HEK293 (cell line): Measurements from ENCODE around the gene ENSA.

Experiments
- CTCF ChIA-PET: fragments of 350-600 bp; formaldehyde crosslinking; extraction: SDS; loops from one replicate; lab custom pipeline; 2021; ENCODE audit warnings: antibody characterized with exemption; lab: Yijun Ruan, JAX
- POLR2A ChIA-PET: fragments of 300-600 bp; formaldehyde crosslinking; extraction: SDS; loops from one replicate; lab custom pipeline; 2020; ENCODE audit warnings: antibody characterized with exemption, inconsistent platforms; lab: Yijun Ruan, JAX
- H3K27ac ChIP-seq: fragments of 200-500 bp; sonication (Bioruptor generic); 2 replicates; pipeline ENCODE4 v1.5.1; 2014; ENCODE audit warnings: low read depth, low read length, control low read depth, inconsistent platforms; ENCODE audit errors: extremely low read depth
- H3K36me3 ChIP-seq, 2 experiments: fragments of 200-500 bp in 1 of 2; sonication (Bioruptor generic) in 1 of 2; 1 replicate in 1 of 2; 2 replicates in 1 of 2; pipeline ENCODE4 v1.5.1; 2014 to 2017; ENCODE audit warnings: inconsistent platforms in 2 of 2, low read length in 2 of 2; ENCODE audit not compliant: control insufficient read depth in 2 of 2, insufficient read depth in 1 of 2
- H3K4me1 ChIP-seq: fragments of 200-500 bp; sonication (Bioruptor generic); 2 replicates; pipeline ENCODE4 v1.5.1; 2014; ENCODE audit warnings: mild to moderate bottlenecking, low read length, inconsistent platforms; ENCODE audit not compliant: control insufficient read depth, insufficient read depth
- H3K4me3 ChIP-seq: 2 replicates; pipeline ENCODE4 v1.5.1; 2011; ENCODE audit warnings: low read depth, mild to moderate bottlenecking, control low read depth, low read length, moderate library complexity
- H3K9me3 ChIP-seq: fragments of 200-500 bp; sonication (Bioruptor generic); 2 replicates; pipeline ENCODE4 v1.5.1; 2014; ENCODE audit warnings: low read depth, low read length, inconsistent platforms; ENCODE audit not compliant: control insufficient read depth, insufficient read depth
- HIC1 ChIP-seq: fragments of 450-650 bp; formaldehyde crosslinking; IDR thresholded peaks from 2 replicates; pipeline ENCODE4 v1.5.1; 2016; ENCODE audit warnings: missing biosample characterization, missing genetic modification characterization
- HOXC10 ChIP-seq: sonication (generic); formaldehyde crosslinking; IDR thresholded peaks from 2 replicates; pipeline ENCODE4 v1.8.1; 2023; ENCODE audit warnings: mild to moderate bottlenecking, missing genetic modification reagents
- KLF1 ChIP-seq: fragments of 450-650 bp; formaldehyde crosslinking; IDR thresholded peaks from 2 replicates; pipeline ENCODE4 v1.5.1; 2016; ENCODE audit warnings: missing biosample characterization, missing genetic modification characterization
- KLF10 ChIP-seq: fragments of 450-650 bp; IDR thresholded peaks from 2 replicates; pipeline ENCODE4 v1.5.1; 2018; ENCODE audit warnings: missing biosample characterization, mild to moderate bottlenecking, missing genetic modification characterization
- KLF17 ChIP-seq: fragments of 450-650 bp; formaldehyde crosslinking; IDR thresholded peaks from 2 replicates; pipeline ENCODE4 v1.5.1; 2016; ENCODE audit warnings: missing biosample characterization, missing genetic modification characterization
- OSR2 ChIP-seq: fragments of 450-650 bp; formaldehyde crosslinking; IDR thresholded peaks from 2 replicates; pipeline ENCODE4 v1.5.1; 2016; ENCODE audit warnings: missing biosample characterization, missing genetic modification characterization
- OVOL3 ChIP-seq: fragments of 450-650 bp; formaldehyde crosslinking; IDR thresholded peaks from 2 replicates; pipeline ENCODE4 v1.5.1; 2016; ENCODE audit warnings: missing biosample characterization, missing genetic modification characterization
- PRDM10 ChIP-seq: fragments of 450-650 bp; formaldehyde crosslinking; IDR thresholded peaks from 2 replicates; pipeline ENCODE4 v1.5.1; 2016; ENCODE audit warnings: missing biosample characterization, missing genetic modification characterization
- TRIM28 ChIP-seq: IDR thresholded peaks from 2 replicates; pipeline ENCODE4 v1.6.1; 2011; ENCODE audit warnings: low read length, control low read depth, borderline replicate concordance
- ZIC2 ChIP-seq: fragments of 450-650 bp; formaldehyde crosslinking; IDR thresholded peaks from 2 replicates; pipeline ENCODE4 v1.5.1; 2016; ENCODE audit warnings: missing biosample characterization, missing genetic modification characterization
- ZNF19 ChIP-seq: fragments of 450-650 bp; formaldehyde crosslinking; IDR thresholded peaks from 2 replicates; pipeline ENCODE4; 2016; ENCODE audit warnings: missing biosample characterization, missing genetic modification characterization, low read depth
- ZNF324 ChIP-seq: fragments of 450-650 bp; formaldehyde crosslinking; IDR thresholded peaks from 2 replicates; pipeline ENCODE4 v1.5.1; 2016; ENCODE audit warnings: missing biosample characterization, missing genetic modification characterization
- ZNF341 ChIP-seq: fragments of 450-650 bp; formaldehyde crosslinking; IDR thresholded peaks from 2 replicates; pipeline ENCODE4; 2016; ENCODE audit warnings: low read depth, missing biosample characterization, missing genetic modification characterization
- ZNF366 ChIP-seq: fragments of 450-650 bp; formaldehyde crosslinking; conservative IDR thresholded peaks from 2 replicates; pipeline ENCODE4 v1.5.1; 2016; ENCODE audit warnings: missing biosample characterization, missing genetic modification characterization
- ZNF394 ChIP-seq: fragments of 450-650 bp; formaldehyde crosslinking; IDR thresholded peaks from 2 replicates; pipeline ENCODE4 v1.5.1; 2016; ENCODE audit warnings: missing biosample characterization, missing genetic modification characterization, mild to moderate bottlenecking, moderate library complexity, borderline replicate concordance
- ZNF561 ChIP-seq: fragments of 450-650 bp; IDR thresholded peaks from 2 replicates; pipeline ENCODE4 v1.5.1; 2018; ENCODE audit warnings: missing biosample characterization, missing genetic modification characterization, borderline replicate concordance
- ZNF585B ChIP-seq: fragments of 450-650 bp; formaldehyde crosslinking; IDR thresholded peaks from 2 replicates; pipeline ENCODE4 v1.5.1; 2016; ENCODE audit warnings: missing biosample characterization, missing genetic modification characterization
- ZNF629 ChIP-seq: fragments of 450-650 bp; formaldehyde crosslinking; IDR thresholded peaks from 2 replicates; pipeline ENCODE4 v1.5.1; 2017; ENCODE audit warnings: missing biosample characterization, missing genetic modification characterization
- ZNF639 ChIP-seq: fragments of 450-650 bp; formaldehyde crosslinking; IDR thresholded peaks from 2 replicates; pipeline ENCODE4 v1.5.1; 2016; ENCODE audit warnings: missing biosample characterization, missing genetic modification characterization
- ZNF654 ChIP-seq: fragments of 450-650 bp; formaldehyde crosslinking; IDR thresholded peaks from 2 replicates; pipeline ENCODE4 v1.5.1; 2016; ENCODE audit warnings: low read depth, missing biosample characterization, missing genetic modification characterization
- ZNF660 ChIP-seq: fragments of 450-650 bp; IDR thresholded peaks from 2 replicates; pipeline ENCODE4 v1.5.1; 2018; ENCODE audit warnings: missing biosample characterization, mild to moderate bottlenecking, missing genetic modification characterization
- ZNF664 ChIP-seq: fragments of 450-650 bp; formaldehyde crosslinking; IDR thresholded peaks from 2 replicates; pipeline ENCODE4 v1.5.1; 2016; ENCODE audit warnings: missing biosample characterization, missing genetic modification characterization
- ZNF768 ChIP-seq: fragments of 450-650 bp; formaldehyde crosslinking; IDR thresholded peaks from 2 replicates; pipeline ENCODE4 v1.5.1; 2018; ENCODE audit warnings: missing biosample characterization, mild to moderate bottlenecking, missing genetic modification characterization
- ZNF785 ChIP-seq: fragments of 450-650 bp; formaldehyde crosslinking; IDR thresholded peaks from 2 replicates; pipeline ENCODE4 v1.5.1; 2016; ENCODE audit warnings: missing biosample characterization, missing genetic modification characterization
- ZNF792 ChIP-seq: fragments of 450-650 bp; formaldehyde crosslinking; IDR thresholded peaks from 2 replicates; pipeline ENCODE4 v1.5.1; 2016; ENCODE audit warnings: missing biosample characterization, missing genetic modification characterization

Gene ENSA

GRCh38 chr1:150620919-150621318 lies 8.5 kb downstream of the ENSA start:
- no peak for TF ChIP-seq ZNF639 (tag by site-specific recombination)
- TF ChIP-seq KLF1 = no peak
- no peak for TF ChIP-seq OVOL3
- no peak for TF ChIP-seq ZNF792 (tag by site-specific recombination)
- Histone ChIP-seq H3K4me1 (peaks cover 5% of the 10 kb centered on the region; the same call in 1 of the 2 replicates), H3K27ac (no peak overlapping the region), H3K4me3 (no peak overlapping the region), H3K36me3 (peaks cover 26 to 89% of the 10 kb centered on the region in 2 experiments), H3K9me3 (no peaks in the 10 kb centered on the region)
- ChIA-PET POLR2A (interaction anchor here (0.7 to 4.0 kb wide), 4 partner anchors 8 to 313 kb away, joined by 3 to 33 read pairs (median 13); partner anchors contain the start of genes ENSA and MCL1), CTCF (interaction anchor here (0.5 to 4.6 kb wide), 10 partner anchors 8 to 192 kb away, joined by 3 to 62 read pairs (median 5); partner anchors contain the start of genes ENSA and MCL1)

GRCh38 chr1:150619576-150620509 lies 9.6 kb downstream of the ENSA start:
- H3K27ac ChIP-seq = peak overlapping the region; percentile 21
- peak; percentile 93 for TF ChIP-seq TRIM28
- 0 out of 2 replicates have a peak, but pooled peaks have one; percentile 40 for TF ChIP-seq ZNF561 (tag by site-specific recombination)
- peak; percentile 78 for TF ChIP-seq ZNF629
- TF ChIP-seq ZNF664 (tag by site-specific recombination) = peak; percentile 90; the same call in 1 of the 2 replicates
- no peak for TF ChIP-seq ZNF19 (tag by site-specific recombination)
- TF ChIP-seq OSR2 = peak; percentile 95
- TF ChIP-seq ZIC2 (tag by site-specific recombination) = 0 out of 2 replicates have a peak, but pooled peaks have one; percentile 13
- TF ChIP-seq ZNF768 (tag by site-specific recombination) = no peak
- TF ChIP-seq ZNF394 = 0 out of 2 replicates have a peak, but pooled peaks have one; percentile 18
- TF ChIP-seq HIC1 (tag by site-specific recombination) = peak; percentile 64
- no peak; the same call in 1 of the 2 replicates for TF ChIP-seq ZNF341
- peak; percentile 36; the same call in 1 of the 2 replicates for TF ChIP-seq KLF10 (tag by site-specific recombination)
- TF ChIP-seq ZNF585B = no peak
- no peak for TF ChIP-seq HOXC10 (CRISPR knock-in tag)
- TF ChIP-seq ZNF366 (tag by site-specific recombination) = peak; percentile 29
- TF ChIP-seq ZNF660 = 0 out of 2 replicates have a peak, but pooled peaks have one; percentile 55
- no peak for TF ChIP-seq ZNF654
- 0 out of 2 replicates have a peak, but pooled peaks have one; percentile 37 for TF ChIP-seq PRDM10 (tag by site-specific recombination)
- TF ChIP-seq ZNF324 (tag by site-specific recombination) = no peak
- no peak for TF ChIP-seq ZNF785 (tag by site-specific recombination)
- peak; percentile 21; the same call in 1 of the 2 replicates for TF ChIP-seq KLF17 (tag by site-specific recombination)

More at GRCh38 chr1:150619576-150620509, 9.6 kb downstream of the ENSA start:
- no peaks in the 10 kb centered on the region for H3K9me3 ChIP-seq
- H3K4me3 ChIP-seq = no peak overlapping the region
- ChIA-PET POLR2A (interaction anchor here (0.6 to 4.0 kb wide), 13 partner anchors 9 to 387 kb away, joined by 3 to 33 read pairs (median 5); partner anchors contain the start of genes ENSA, GOLPH3L, MCL1 and MINDY1), CTCF (interaction anchor here (0.6 to 4.6 kb wide), 17 partner anchors 9 to 1196 kb away, joined by 3 to 62 read pairs (median 4); partner anchors contain the start of genes ENSA and MCL1)
- H3K4me1 ChIP-seq = peaks cover 5% of the 10 kb centered on the region; the same call in 1 of the 2 replicates
- H3K36me3 ChIP-seq = peaks cover 26 to 89% of the 10 kb centered on the region in 2 experiments
